HCT116 (cell line): Measurements from ENCODE around the gene CDC6. TPM values are rescaled to one million over a fixed set of nuclear protein-coding genes. Genes with fewer than 3 reads are reported as not detected.

Experiments used
- ATAC-seq: fragments of 200-7000 bp; cut with Tn5 transposase; 2 replicates; pipeline ENCODE4 v1.9.1; 2020; ENCODE audit warnings: mild to moderate bottlenecking, moderate library complexity
- BruUV-seq: library from RNA; stranded (reverse); fragments of 400-500 nt; replicated peaks from 2 replicates; lab custom pipeline; 2021; lab: Mats Ljungman, UMichigan
- CTCF ChIA-PET: fragments of 300-600 bp; sonication (Branson Sonifier 250); formaldehyde crosslinking; loops from one replicate; lab custom pipeline; 2021; ENCODE audit warnings: antibody characterized with exemption; lab: Charles Lee
- POLR2A ChIA-PET: fragments of 300-600, 350-600 bp; sonication (Branson Sonifier 250); formaldehyde crosslinking; loops from one replicate; lab custom pipeline; 2021; ENCODE audit warnings: antibody characterized with exemption; lab: Charles Lee
- RAD21 ChIA-PET, 2 experiments: fragments of 300-600 bp; sonication (Branson Sonifier 250); formaldehyde crosslinking; loops; one replicate each; lab custom pipeline; 2023; ENCODE audit warnings: low total read pairs in 2 of 2; ENCODE audit not compliant: uncharacterized antibody in 2 of 2, unreplicated experiment in 2 of 2, low non-redundant PET in 1 of 2; lab: Charles Lee
- DNase-seq: peaks from one replicate; pipeline ENCODE4 v3.0.0-alpha.2; 2010; ENCODE audit warnings: low read depth, low spot score
- H2AFZ ChIP-seq: fragments of 200-600 bp; shearing (Covaris generic), sonication (generic); 2 replicates; pipeline ENCODE4 v1.6.1; 2017; ENCODE audit warnings: low read depth, mixed run types, mixed read lengths, antibody characterized with exemption, low read length; ENCODE audit not compliant: poor library complexity, severe bottlenecking
- H3K27ac ChIP-seq: 2 replicates; pipeline ENCODE4 v1.5.1; 2012; ENCODE audit warnings: low read depth, low read length
- H3K27me3 ChIP-seq: fragments of 200-600 bp; sonication (generic); 2 replicates; pipeline ENCODE4 v1.6.1; 2016; ENCODE audit warnings: mixed run types, low read length, mixed read lengths; ENCODE audit not compliant: insufficient read depth
- H3K36me3 ChIP-seq, 2 experiments: fragments of 200-500 bp in 1 of 2; fragments of 200-600 bp in 1 of 2; sonication (Bioruptor generic) in 1 of 2; sonication (generic) in 1 of 2; 2 replicates each; pipeline versions ENCODE4 v1.5.1 to v1.6.1; 2014 to 2016; ENCODE audit warnings: low read length in 2 of 2, inconsistent platforms in 1 of 2, mixed read lengths in 1 of 2, mixed run types in 1 of 2; ENCODE audit not compliant: insufficient read depth in 2 of 2, control insufficient read depth in 1 of 2
- H3K4me1 ChIP-seq, 2 experiments: fragments of 200-600 bp in 1 of 2; sonication (generic) in 1 of 2; 2 replicates each; pipeline versions ENCODE4 v1.5.1 to v1.6.1; 2012 to 2017; ENCODE audit warnings: low read length in 2 of 2, inconsistent platforms in 1 of 2, mild to moderate bottlenecking in 1 of 2, mixed read lengths in 1 of 2, mixed run types in 1 of 2, moderate library complexity in 1 of 2; ENCODE audit not compliant: insufficient read depth in 2 of 2, control insufficient read depth in 1 of 2
- H3K4me2 ChIP-seq: fragments of 200-600 bp; sonication (generic); 2 replicates; pipeline ENCODE4 v1.6.1; 2017; ENCODE audit warnings: mixed run types, low read length, mixed read lengths
- H3K4me3 ChIP-seq, 2 experiments: fragments of 200-600 bp in 1 of 2; sonication (generic) in 1 of 2; replicated peaks in 1 of 2; 2 replicates each; pipeline ENCODE4 v1.5.1; 2011 to 2016; ENCODE audit warnings: low read length in 2 of 2, control low read depth in 1 of 2, low read depth in 1 of 2, mild to moderate bottlenecking in 1 of 2, mixed read lengths in 1 of 2, mixed run types in 1 of 2
- H3K79me2 ChIP-seq: fragments of 200-600 bp; sonication (generic); 2 replicates; pipeline ENCODE4 v1.6.1; 2017; ENCODE audit warnings: mild to moderate bottlenecking, mixed run types, low read length, moderate library complexity, mixed read lengths; ENCODE audit not compliant: insufficient read depth
- H3K9ac ChIP-seq: fragments of 200-600 bp; sonication (generic); 2 replicates; pipeline ENCODE4 v1.6.1; 2016; ENCODE audit warnings: low read length, mixed read lengths
- H3K9me2 ChIP-seq: fragments of 200-600 bp; sonication (generic), shearing (Covaris generic); 2 replicates; pipeline ENCODE4 v1.6.1; 2017; ENCODE audit warnings: mixed run types, mild to moderate bottlenecking, moderate library complexity; ENCODE audit not compliant: insufficient read depth
- H3K9me3 ChIP-seq, 2 experiments: fragments of 200-500 bp in 1 of 2; fragments of 200-600 bp in 1 of 2; sonication (Bioruptor generic) in 1 of 2; sonication (generic) in 1 of 2; 2 replicates each; pipeline ENCODE4 v1.6.1; 2014 to 2017; ENCODE audit warnings: low read length in 2 of 2, mixed read lengths in 2 of 2, inconsistent platforms in 1 of 2, low read depth in 1 of 2, mild to moderate bottlenecking in 1 of 2, mixed run types in 1 of 2, moderate library complexity in 1 of 2; ENCODE audit not compliant: control insufficient read depth in 1 of 2, insufficient read depth in 1 of 2
- H4K20me1 ChIP-seq: fragments of 200-600 bp; sonication (generic), shearing (Covaris generic); 2 replicates; pipeline ENCODE4 v1.6.1; 2017; ENCODE audit warnings: mixed run types, mild to moderate bottlenecking, moderate library complexity; ENCODE audit not compliant: insufficient read depth
- CBX3 ChIP-seq: IDR thresholded peaks from 2 replicates; pipeline ENCODE4 v1.6.1; 2012; ENCODE audit warnings: low read depth
- EZH2 ChIP-seq: fragments of 200-600 bp; sonication (generic); IDR thresholded peaks from 2 replicates; pipeline ENCODE4 v1.6.1; 2017; ENCODE audit warnings: antibody characterized with exemption, mixed run types
- EZH2phosphoT487 ChIP-seq: fragments of 200-600 bp; IDR thresholded peaks from 2 replicates; pipeline ENCODE4 v1.6.1; 2018; ENCODE audit warnings: antibody characterized with exemption, borderline replicate concordance
- JUND ChIP-seq: IDR thresholded peaks from 2 replicates; pipeline ENCODE4 v1.6.1; 2012
- POLR2A ChIP-seq: IDR thresholded peaks from 2 replicates; pipeline ENCODE4 v1.7.0; 2011; ENCODE audit warnings: borderline replicate concordance; ENCODE audit not compliant: insufficient read depth, insufficient read length; ENCODE audit errors: extremely low read depth
- RAD21 ChIP-seq: IDR thresholded peaks from 2 replicates; pipeline ENCODE4 v1.6.1; 2012; ENCODE audit warnings: low read depth, mild to moderate bottlenecking
- REST ChIP-seq: IDR thresholded peaks from 2 replicates; pipeline ENCODE4 v1.6.1; 2012; ENCODE audit warnings: low read depth
- SIN3A ChIP-seq: IDR thresholded peaks from 2 replicates; pipeline ENCODE4 v1.6.1; 2012; ENCODE audit warnings: low read depth
- SP1 ChIP-seq: IDR thresholded peaks from 2 replicates; pipeline ENCODE4 v1.6.1; 2012; ENCODE audit warnings: low read depth
- SRF ChIP-seq: IDR thresholded peaks from 2 replicates; pipeline ENCODE4 v1.6.1; 2012; ENCODE audit warnings: low read depth
- YY1 ChIP-seq: IDR thresholded peaks from 2 replicates; pipeline ENCODE4 v1.6.1; 2011; ENCODE audit warnings: low read length, low read depth, moderate library complexity, mild to moderate bottlenecking; ENCODE audit not compliant: insufficient replicate concordance; ENCODE audit errors: extremely low read depth
- ZFX ChIP-seq: fragments of 450-650 bp; IDR thresholded peaks from 2 replicates; pipeline ENCODE4 v1.6.1; 2017
- ZNF274 ChIP-seq: fragments of 200-500 bp; sonication (Bioruptor generic); IDR thresholded peaks from 2 replicates; pipeline ENCODE4 v1.6.1; 2014; ENCODE audit warnings: mild to moderate bottlenecking, low read depth, low read length, inconsistent platforms
- intact Hi-C: fragments of 100-400 bp; cut with micrococcal nuclease; formaldehyde crosslinking; loops from 2 replicates; pipeline ENCODE4 v1.10.0; 2022
- total RNA-seq: library from RNA; stranded (reverse); gene quantifications from one replicate; pipeline ENCODE4 v1.2.1, GENCODE V29; 2021; ENCODE audit not compliant: unreplicated experiment
- TF ChIP-seq, protein P1 (sequence below): IDR thresholded peaks from 2 replicates; pipeline ENCODE4 v1.6.1; 2012

The CDC6 gene
- total RNA-seq, 1 experiment from 2014 or later = 117 TPM

- intact Hi-C loops = no loop called here
These were observed 55.8 kb downstream of the CDC6 start for GRCh38 chr17:40343219-40344119.

DNA sequence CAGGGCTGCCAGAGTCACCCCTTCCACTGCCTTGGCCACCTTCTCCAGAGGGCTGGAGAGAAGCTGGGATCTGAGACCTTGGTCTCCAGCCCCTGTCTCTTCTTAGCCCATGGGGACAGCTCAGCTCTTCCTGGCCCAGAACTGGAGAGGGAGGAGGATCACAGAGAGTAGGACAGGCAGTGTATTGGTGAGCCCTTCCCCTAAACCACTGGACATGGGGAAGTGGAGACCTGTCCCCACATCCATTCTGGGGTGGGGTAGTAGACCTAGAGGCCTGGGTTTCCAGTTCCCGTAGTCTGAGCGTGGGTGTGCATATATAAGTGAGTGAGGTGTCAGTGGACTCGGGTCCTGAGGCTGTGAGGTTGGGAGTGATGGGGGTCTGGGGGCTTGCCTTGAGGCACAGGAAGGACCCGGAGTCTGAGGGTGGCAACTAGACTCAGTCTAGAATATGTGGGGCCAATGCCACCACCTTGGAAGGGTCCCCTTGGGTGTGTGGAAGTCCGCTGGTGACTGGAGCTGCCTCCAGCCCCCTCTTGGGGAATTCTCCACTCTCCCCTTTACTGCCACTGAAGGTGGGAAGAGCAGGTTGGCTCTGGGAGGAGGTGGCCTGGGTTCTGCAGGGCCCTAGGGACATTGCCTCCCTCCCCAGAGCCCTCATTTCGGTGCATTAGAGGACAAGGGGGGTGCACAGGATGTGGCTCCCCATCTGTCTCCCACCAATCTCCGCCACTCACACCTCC is 56.9 kb downstream of the CDC6 start:
- DNase-seq (no peak), ATAC-seq (no peak)
- Histone ChIP-seq H2AFZ (no peak overlapping the region), H3K4me3 (peak overlapping the region; percentile 38 to 54), H3K27ac (peak overlapping the region; percentile 58), H3K79me2 (peaks cover 74% of the 10 kb centered on the region), H3K9ac (peak overlapping the region; percentile 62), H3K4me1 (peaks cover 24 to 62% of the 10 kb centered on the region in 2 experiments), H3K9me3 (no peaks in the 10 kb centered on the region), H3K4me2 (peak overlapping the region; percentile 82), H3K36me3 (peaks cover 0 to 3% of the 10 kb centered on the region in 2 experiments; a peak in 2 of 4 replicates), H3K27me3 (no peaks in the 10 kb centered on the region), H3K9me2 (no peaks in the 10 kb centered on the region), H4K20me1 (no peaks in the 10 kb centered on the region; the same call in 1 of the 2 replicates)
- intact Hi-C loops = no loop called here
- BruUV-seq = no TSS peak
- ChIA-PET RAD21 (no interaction called here), POLR2A (interaction anchor here (0.6 kb wide), 1 partner anchor 238 kb away, joined by 3 read pairs; no protein-coding TSS in a partner anchor), CTCF (no interaction called here)
- no peak for TF ChIP-seq YY1
- TF ChIP-seq SP1 = no peak
- TF ChIP-seq SIN3A = no peak
- no peak for TF ChIP-seq ZNF274
- TF ChIP-seq REST = no peak
- TF ChIP-seq SRF = no peak
- TF ChIP-seq RAD21 = no peak
- TF ChIP-seq EZH2phosphoT487 = no peak
- no peak for TF ChIP-seq CBX3
- no peak for TF ChIP-seq ZFX
- no peak for TF ChIP-seq EZH2
- no peak for TF ChIP-seq POLR2A
- TF ChIP-seq, protein P1, sequence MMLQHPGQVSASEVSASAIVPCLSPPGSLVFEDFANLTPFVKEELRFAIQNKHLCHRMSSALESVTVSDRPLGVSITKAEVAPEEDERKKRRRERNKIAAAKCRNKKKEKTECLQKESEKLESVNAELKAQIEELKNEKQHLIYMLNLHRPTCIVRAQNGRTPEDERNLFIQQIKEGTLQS = no peak

More at GRCh38 chr17:40343219-40344119, 55.8 kb downstream of the CDC6 start:
- RAD21 ChIA-PET = interaction anchor here in 1 of 2 experiments (0.7 kb wide), 1 partner anchor 191 kb away, joined by 3 read pairs; no protein-coding TSS in a partner anchor
- Histone ChIP-seq H2AFZ (no peak overlapping the region), H3K4me3 (no peak overlapping the region), H3K4me1 (peaks cover 24 to 62% of the 10 kb centered on the region in 2 experiments), H3K79me2 (peaks cover 83% of the 10 kb centered on the region), H3K36me3 (peaks cover 0 to 4% of the 10 kb centered on the region in 2 experiments; a peak in 1 of 4 replicates), H4K20me1 (no peaks in the 10 kb centered on the region; the same call in 1 of the 2 replicates), H3K9me3 (no peaks in the 10 kb centered on the region), H3K27me3 (no peaks in the 10 kb centered on the region), H3K4me2 (peak overlapping the region; percentile 82; the same call in 1 of the 2 replicates), H3K9ac (no peak overlapping the region), H3K27ac (no peak overlapping the region), H3K9me2 (no peaks in the 10 kb centered on the region)
- no peak for TF ChIP-seq SRF
- no peak for TF ChIP-seq JUND
- TF ChIP-seq POLR2A = no peak
- TF ChIP-seq SP1 = no peak
- no peak for TF ChIP-seq ZFX
- DNase-seq = no peak
- BruUV-seq = no TSS peak
- ATAC-seq = no peak
- CTCF ChIA-PET = no interaction called here
- POLR2A ChIA-PET = interaction anchor here (0.7 kb wide), 1 partner anchor 203 kb away, joined by 3 read pairs; the partner anchor contains the start of gene CASC3
